Sigmoid colon (tissue), 4 donors: Measurements from ENCODE around the gene TFEB.

ENCODE experiments used
- CTCF ChIP-seq, 4 experiments: fragments of 450-650 bp in 3 of 4; fragments of 200-600 bp in 1 of 4; IDR thresholded peaks; one replicate each; pipeline ENCODE4 v1.5.1; 2016 to 2019; ENCODE audit warnings: antibody characterized with exemption in 4 of 4, mild to moderate bottlenecking in 3 of 4, moderate library complexity in 2 of 4
- POLR2AphosphoS5 ChIP-seq, 4 donors: sonication (generic); formaldehyde crosslinking; IDR thresholded peaks; one replicate each; pipeline ENCODE4 v1.6.1; 2017; ENCODE audit warnings: antibody characterized with exemption in 4 of 4

GRCh38 chr6:41642090-41642959 lies 93.1 kb downstream of the TFEB start:
- TF ChIP-seq POLR2AphosphoS5 (IDR thresholded peaks at IDR 0.05) (no peak), CTCF (IDR thresholded peaks at IDR 0.05) (no peak)
